ENCODE measurements around the gene ARHGEF17.

- TF ChIP-seq EZH2 (IDR thresholded peaks at IDR 0.05; ENCODE audit: insufficient read depth, poor library complexity, severe bottlenecking) = no peak
- no peak for TF ChIP-seq EZH2phosphoT487 (IDR thresholded peaks at IDR 0.05; ENCODE audit: insufficient read depth, low read depth)
Measured at GRCh38 chr11:73415854-73416615, 108.0 kb downstream of the ARHGEF17 start.

Data from GM23248 (cell line).